Measurements from ENCODE around the gene LTA4H.

DNA sequence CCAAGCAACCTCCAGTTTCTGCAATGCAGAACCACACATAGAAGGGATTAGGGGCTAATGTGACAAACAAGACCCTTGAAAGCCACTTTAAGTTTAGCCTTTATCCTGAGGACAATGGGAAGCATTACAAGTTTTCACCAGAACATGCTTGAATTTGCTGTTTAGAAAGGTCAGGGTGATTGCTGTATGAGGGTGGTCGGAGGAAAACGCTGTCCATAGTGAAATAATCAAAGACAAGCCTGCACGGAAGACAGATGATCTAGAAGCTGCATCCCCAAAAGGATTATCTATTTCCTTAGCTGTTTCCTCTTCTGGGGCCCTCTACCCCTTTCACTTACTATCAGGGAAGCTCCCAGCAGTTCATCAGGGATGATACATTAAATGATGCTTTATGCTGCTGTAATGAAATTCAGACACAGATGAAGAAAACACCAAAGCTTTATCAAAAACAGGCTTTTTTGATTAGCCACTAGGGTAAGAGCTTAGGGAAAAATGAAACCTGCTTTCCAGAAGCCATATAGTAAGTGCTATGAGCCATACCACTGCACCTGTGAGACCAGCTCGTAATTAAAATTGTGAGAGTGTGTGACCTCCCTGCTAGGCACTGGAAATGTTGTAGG, 45.8 kb downstream of the LTA4H start:
- TF ChIP-seq, protein P1, sequence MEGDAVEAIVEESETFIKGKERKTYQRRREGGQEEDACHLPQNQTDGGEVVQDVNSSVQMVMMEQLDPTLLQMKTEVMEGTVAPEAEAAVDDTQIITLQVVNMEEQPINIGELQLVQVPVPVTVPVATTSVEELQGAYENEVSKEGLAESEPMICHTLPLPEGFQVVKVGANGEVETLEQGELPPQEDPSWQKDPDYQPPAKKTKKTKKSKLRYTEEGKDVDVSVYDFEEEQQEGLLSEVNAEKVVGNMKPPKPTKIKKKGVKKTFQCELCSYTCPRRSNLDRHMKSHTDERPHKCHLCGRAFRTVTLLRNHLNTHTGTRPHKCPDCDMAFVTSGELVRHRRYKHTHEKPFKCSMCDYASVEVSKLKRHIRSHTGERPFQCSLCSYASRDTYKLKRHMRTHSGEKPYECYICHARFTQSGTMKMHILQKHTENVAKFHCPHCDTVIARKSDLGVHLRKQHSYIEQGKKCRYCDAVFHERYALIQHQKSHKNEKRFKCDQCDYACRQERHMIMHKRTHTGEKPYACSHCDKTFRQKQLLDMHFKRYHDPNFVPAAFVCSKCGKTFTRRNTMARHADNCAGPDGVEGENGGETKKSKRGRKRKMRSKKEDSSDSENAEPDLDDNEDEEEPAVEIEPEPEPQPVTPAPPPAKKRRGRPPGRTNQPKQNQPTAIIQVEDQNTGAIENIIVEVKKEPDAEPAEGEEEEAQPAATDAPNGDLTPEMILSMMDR (IDR thresholded peaks at IDR 0.05), result no peak
- TF ChIP-seq POLR2AphosphoS5 (IDR thresholded peaks at IDR 0.05), result no peak

Measured in gastroesophageal sphincter (tissue), 3 donors.